ENCODE measurements around the gene FGD1. TPM values are rescaled to one million over a fixed set of nuclear protein-coding genes. Genes with fewer than 3 reads are reported as not detected.

Gene FGD1
- total RNA-seq, 4 donors from 2014 or later: 5.8 to 9.5 (median 8.6) TPM

- no peak for DNase-seq (ENCODE audit: low spot score in 2 of 2)
Observed at GRCh38 chrX:54413753-54414152, 82.3 kb downstream of the FGD1 start.

DNA sequence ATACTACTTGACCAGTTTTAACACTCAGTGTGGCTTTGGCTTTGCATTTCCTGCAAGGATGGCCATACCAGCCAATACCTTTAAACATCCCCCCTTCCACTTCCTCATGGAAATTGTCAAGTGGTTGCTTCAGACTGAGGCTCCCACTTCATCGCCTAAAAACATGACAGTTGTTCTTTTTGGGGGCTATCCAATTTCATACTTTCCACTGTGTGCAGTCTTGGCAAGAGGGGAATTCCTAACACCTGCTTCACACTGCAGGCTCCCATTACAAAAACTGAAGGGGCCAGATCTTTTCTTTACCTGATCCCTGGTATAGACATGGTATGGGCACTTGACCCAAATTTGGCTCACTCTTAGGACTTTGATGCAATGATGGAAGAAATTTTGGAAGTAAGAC lies 84.3 kb downstream of the FGD1 start:
- TF ChIP-seq EP300 (IDR thresholded peaks at IDR 0.05) (no peak), POLR2A (IDR thresholded peaks at IDR 0.05) (no peak)
- Histone ChIP-seq H3K4me3 (no peak overlapping the region), H3K27ac (no peak overlapping the region), H3K36me3 (no peaks in the 10 kb centered on the region), H3K4me1 (no peaks in the 10 kb centered on the region), H3K9me3 (no peaks in the 10 kb centered on the region), H3K27me3 (no peaks in the 10 kb centered on the region)
- 76% methylated on average over 1 of the region's 1 CpG for WGBS
- DNase-seq (ENCODE audit: low spot score in 2 of 2): no peak

More at GRCh38 chrX:54413753-54414152, 82.3 kb downstream of the FGD1 start:
- WGBS: 42% methylated on average over 3 of the region's 3 CpGs
- no peaks in the 10 kb centered on the region for H3K9me3 ChIP-seq
- no peaks in the 10 kb centered on the region for H3K27me3 ChIP-seq
- H3K27ac ChIP-seq: no peak overlapping the region
- H3K4me1 ChIP-seq: no peaks in the 10 kb centered on the region
- H3K36me3 ChIP-seq: no peaks in the 10 kb centered on the region
- TF ChIP-seq EP300 (IDR thresholded peaks at IDR 0.05) (no peak), POLR2A (IDR thresholded peaks at IDR 0.05) (no peak), POLR2AphosphoS5 (IDR thresholded peaks at IDR 0.05) (no peak)
- TF ChIP-seq, protein P1, sequence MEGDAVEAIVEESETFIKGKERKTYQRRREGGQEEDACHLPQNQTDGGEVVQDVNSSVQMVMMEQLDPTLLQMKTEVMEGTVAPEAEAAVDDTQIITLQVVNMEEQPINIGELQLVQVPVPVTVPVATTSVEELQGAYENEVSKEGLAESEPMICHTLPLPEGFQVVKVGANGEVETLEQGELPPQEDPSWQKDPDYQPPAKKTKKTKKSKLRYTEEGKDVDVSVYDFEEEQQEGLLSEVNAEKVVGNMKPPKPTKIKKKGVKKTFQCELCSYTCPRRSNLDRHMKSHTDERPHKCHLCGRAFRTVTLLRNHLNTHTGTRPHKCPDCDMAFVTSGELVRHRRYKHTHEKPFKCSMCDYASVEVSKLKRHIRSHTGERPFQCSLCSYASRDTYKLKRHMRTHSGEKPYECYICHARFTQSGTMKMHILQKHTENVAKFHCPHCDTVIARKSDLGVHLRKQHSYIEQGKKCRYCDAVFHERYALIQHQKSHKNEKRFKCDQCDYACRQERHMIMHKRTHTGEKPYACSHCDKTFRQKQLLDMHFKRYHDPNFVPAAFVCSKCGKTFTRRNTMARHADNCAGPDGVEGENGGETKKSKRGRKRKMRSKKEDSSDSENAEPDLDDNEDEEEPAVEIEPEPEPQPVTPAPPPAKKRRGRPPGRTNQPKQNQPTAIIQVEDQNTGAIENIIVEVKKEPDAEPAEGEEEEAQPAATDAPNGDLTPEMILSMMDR (IDR thresholded peaks at IDR 0.05): no peak
- no peak overlapping the region for H3K4me3 ChIP-seq

- no peaks in the 10 kb centered on the region for H3K36me3 ChIP-seq
- H3K27ac ChIP-seq: no peak overlapping the region
- DNase-seq (ENCODE audit: low spot score in 2 of 2): no peak
- no peaks in the 10 kb centered on the region for H3K9me3 ChIP-seq
- 64% methylated on average over 2 of the region's 2 CpGs for WGBS
- no peaks in the 10 kb centered on the region for H3K27me3 ChIP-seq
- no peaks in the 10 kb centered on the region for H3K4me1 ChIP-seq
- no peak overlapping the region for H3K4me3 ChIP-seq
- TF ChIP-seq, protein P1 (IDR thresholded peaks at IDR 0.05): no peak
- no peak for TF ChIP-seq POLR2A (IDR thresholded peaks at IDR 0.05)
- TF ChIP-seq EP300 (IDR thresholded peaks at IDR 0.05): no peak
- no peak for TF ChIP-seq POLR2AphosphoS5 (IDR thresholded peaks at IDR 0.05)
Observed at GRCh38 chrX:54407266-54407665, 88.8 kb downstream of the FGD1 start.

DNA sequence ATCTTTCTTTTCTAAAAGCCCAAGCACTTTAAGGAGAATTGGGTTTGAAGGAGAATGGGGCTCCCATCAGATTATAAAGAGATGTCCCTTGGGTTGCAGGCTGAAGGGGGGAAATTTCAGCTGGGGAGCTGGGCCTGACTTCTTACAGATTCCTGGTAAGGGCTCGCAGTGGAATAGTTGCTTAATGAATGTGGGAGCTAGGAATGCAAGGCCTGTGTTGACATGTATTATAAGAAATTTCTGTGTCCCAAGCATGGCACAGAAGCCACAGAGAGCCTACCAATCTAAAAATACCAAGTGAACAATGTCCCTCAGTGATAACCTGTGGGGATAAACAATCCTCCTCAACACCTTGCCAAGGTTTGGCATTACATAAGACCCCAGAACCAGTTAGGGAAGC lies 98.9 kb downstream of the FGD1 start:
- Histone ChIP-seq H3K27me3 (no peaks in the 10 kb centered on the region), H3K4me3 (no peak overlapping the region), H3K4me1 (no peaks in the 10 kb centered on the region), H3K27ac (no peak overlapping the region), H3K36me3 (no peaks in the 10 kb centered on the region), H3K9me3 (no peaks in the 10 kb centered on the region)
- DNase-seq (ENCODE audit: low spot score in 2 of 2): no peak
- TF ChIP-seq EP300 (IDR thresholded peaks at IDR 0.05) (no peak), POLR2AphosphoS5 (IDR thresholded peaks at IDR 0.05) (no peak), POLR2A (IDR thresholded peaks at IDR 0.05) (no peak)
- TF ChIP-seq, protein P1 (IDR thresholded peaks at IDR 0.05): no peak
- 50% methylated on average over 1 of the region's 1 CpG for WGBS

Other genes with a start within 250 kb of the FGD1 start
- 1 to 10 TPM in 2 of 4 donors, under 1 TPM in 2; 0.34 to 1.4 (median 0.82) TPM for gene WNK3, start 138.2 kb downstream of the FGD1 start, total RNA-seq
- gene TSR2, start 55.8 kb downstream of the FGD1 start, total RNA-seq: 10 to 100 TPM; 18.2 to 26.3 (median 21.9) TPM
- gene GNL3L, start 34.0 kb upstream of the FGD1 start, total RNA-seq: 10 to 100 TPM; 28.0 to 39.2 (median 32.4) TPM

All from suprapubic skin (tissue), 4 donors.